Measurements from ENCODE around the gene AKR1B15.
"Not testable (repeated sequence)": the region's sequence is repeated elsewhere in the genome, so short reads cannot be mapped to it uniquely, and the experiment has no call there.

AKR1B15 gene

DNA sequence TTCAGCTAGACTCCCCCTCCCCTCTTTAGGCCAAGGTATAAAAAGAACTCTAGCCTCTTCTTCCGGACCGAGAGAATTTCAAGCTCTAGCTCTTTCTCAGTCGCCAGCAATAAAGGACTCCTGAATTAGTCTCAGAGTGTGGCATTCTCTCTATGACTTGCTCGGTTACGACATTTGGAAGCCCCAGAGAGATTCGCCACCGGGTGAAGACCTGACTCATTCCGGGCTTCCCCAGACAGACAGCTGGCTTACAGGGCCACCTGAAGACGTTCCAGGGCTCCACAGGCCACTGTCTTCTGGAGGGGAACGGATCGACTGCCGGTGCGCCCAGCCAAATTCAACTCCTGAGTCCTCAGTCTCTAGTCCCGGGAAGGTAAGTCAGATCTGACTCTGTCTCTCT lies at the start of gene AKR1B15:
Gene AKR1B15, plus strand, starts transcription at position 234 of the 400 bp plus-strand sequence. CDS start 15,510 bp downstream, outside the sequence.
- no peak for DNase-seq

DNA sequence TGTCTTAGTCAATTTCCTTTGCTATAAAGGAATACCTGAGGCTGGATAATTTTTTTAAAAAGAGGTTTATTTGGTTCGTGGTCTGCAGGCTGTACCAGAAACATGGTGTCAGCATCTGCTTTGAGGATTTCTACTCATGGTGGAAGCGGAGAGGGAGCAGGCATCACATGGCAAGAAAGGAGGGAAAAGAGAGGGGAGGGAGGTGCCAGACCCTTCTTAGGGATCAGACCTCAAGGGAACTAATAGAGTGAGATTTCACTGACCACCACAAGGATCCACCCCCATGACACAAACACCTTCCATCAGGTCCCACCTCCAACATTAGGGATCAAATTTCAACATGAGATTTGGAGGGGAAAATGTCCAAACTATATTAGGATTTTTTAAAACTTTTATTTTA lies 48.5 kb upstream of the AKR1B15 start:
- no peak for DNase-seq

DNA sequence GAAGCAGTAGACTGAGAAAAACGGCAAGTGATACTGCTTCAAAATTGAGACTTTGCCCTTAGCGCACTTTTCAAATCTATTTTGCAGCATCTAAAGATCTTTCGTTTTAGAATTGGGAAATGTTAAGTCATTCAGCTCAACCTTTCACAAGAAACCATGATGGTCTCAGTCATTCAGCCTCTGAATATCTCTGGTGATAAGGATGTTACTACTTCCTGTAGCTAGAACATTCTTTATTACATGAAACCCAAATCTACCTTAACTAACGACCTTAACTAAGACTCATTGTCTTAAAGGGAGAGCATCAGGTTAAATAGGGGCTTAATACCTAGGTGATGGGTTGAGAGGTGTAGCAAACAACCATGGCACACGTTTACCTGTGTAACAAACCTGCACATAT lies 47.9 kb upstream of the AKR1B15 start:
- DNase-seq: no peak

DNA sequence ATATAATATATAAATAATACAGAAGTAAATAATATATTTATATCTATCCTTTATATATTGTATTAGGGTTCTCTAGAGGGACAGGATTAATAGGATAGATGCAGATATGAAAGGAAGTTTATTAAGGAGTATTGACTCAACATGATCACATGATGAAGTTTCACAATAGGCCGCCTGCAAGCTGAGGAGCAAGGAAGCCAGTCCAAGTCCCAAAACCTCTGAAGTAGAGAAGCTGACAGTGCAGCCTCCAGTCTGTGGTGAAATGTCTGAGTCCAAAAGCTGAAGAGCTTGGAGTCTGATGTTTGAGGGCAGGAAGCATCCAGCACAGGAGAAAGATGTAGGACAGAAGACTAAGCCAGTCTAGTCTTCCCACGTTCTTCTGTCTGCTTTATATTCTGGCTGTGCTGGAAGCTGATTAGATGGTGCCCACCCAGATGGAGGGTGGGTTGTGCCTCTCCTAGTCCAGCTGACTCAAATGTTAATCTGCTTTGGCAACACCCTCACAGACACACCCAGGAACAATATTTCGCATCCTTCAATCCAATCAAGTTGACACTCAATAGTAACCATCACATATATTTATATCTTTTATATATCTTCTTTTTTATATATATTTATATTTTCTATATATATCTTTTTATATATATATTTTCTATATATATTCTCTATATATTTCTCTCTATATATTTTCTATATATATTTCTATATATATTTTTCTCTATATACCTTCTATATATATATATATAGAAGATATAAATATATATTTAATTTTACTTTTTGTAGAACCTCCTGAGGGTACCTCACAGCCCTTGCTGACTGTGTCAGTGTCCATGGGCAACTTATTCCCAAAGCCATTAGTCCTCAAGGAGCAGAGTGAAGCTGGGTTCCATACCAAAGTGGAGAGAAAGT lies 46.2 kb upstream of the AKR1B15 start:
- DNase-seq: no peak

DNA sequence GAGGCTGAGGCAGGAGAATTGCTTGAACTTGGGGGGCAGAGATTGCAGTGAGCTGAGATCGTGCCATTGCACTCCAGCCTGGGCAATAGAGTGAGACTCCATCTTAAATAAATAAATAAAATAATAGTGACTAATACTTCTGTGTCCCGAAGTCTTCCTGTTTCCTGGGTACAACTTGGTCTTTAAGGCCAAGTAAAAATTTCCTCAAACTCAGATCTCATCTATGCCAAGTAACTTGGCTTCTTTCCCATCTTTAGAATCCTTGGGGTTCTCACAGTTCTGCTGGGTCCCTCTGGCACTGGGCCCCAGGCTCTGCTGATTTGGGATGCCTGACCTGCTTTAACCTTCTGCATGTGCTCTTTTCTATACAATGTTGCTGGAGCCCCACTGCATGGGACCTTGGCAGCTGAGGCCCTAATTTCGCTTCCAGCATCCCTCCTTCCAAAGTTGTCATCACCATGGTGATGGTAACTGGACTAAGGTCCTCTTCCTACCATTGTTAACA lies 44.2 kb upstream of the AKR1B15 start:
- no peak for DNase-seq

DNA sequence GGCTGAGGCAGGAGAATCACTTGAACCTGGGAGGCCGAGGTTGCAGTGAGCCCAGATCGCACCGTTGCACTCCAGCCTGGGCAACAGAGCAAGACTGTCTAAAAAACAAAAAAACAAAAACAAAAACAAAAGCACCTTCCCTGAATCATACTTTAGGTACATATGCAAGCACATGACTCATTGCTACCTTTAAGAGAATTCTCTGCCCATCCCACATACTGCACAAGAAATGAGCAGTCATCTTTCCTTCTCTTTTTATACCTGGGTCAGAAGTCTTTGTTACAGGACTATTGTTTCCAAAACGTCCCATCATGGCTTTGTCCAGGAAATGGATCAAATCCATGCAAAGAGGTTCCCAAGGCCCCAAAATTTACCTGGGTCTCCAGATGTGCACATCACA lies 43.1 kb upstream of the AKR1B15 start:
- no peak for DNase-seq

DNA sequence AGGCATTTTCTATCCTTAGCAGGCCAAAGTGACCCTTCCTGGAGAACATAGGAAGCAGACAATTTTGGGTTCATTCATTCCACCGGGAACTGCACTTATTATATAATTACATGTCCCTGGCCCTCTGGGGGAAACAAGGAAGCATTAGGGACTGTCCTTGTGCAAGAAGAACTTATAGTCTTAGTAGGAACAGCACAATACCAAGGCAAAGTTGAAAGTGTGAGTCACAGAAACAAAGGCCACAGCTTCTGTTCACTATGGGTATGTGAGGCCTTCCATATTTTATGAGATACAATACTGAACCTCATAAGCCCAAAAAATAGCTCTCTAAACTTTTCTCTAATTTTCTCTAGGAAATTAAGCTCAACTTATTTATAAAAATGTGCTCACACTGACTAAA lies 39.9 kb upstream of the AKR1B15 start:
- DNase-seq: no peak

DNA sequence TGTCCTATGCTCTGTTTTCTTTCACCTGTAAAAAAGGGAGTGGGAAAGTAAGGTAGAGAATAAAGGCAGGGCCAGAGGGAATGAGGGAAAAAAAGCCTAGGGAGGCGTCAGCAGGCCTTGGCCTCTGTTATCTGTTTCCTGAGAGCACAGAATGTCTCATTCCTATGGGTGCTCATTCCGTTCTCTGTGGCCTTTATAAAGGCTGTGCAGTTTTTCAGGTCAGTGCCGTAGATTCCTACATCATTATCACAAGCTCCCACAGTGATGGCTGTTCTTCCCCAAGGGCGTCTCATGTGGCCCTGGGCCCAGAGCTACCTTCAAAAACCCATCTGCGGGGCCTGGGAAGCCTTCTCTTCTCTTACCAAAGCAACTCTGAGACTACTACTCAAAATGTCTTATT lies 38.3 kb upstream of the AKR1B15 start:
- no peak for DNase-seq

DNA sequence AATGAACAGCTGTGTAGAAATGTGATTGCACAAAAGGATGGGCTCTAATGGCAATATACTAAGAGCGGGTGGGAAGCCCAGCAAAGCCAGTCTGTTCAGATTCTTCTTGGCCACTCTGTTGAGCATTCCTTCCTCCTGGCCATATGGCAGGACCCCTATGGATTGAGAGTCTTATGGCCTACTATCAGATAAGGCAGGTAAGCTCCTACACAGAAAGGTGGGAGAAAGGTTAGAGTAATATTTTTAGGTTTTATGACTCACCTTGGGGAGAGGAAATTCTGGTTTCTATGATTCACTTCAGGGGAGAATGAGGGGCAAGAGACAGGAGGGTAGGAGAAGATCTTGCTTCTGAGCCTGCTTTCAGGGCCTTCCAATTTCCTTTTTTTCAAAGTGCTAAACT lies 36.6 kb upstream of the AKR1B15 start:
- no peak for DNase-seq

DNA sequence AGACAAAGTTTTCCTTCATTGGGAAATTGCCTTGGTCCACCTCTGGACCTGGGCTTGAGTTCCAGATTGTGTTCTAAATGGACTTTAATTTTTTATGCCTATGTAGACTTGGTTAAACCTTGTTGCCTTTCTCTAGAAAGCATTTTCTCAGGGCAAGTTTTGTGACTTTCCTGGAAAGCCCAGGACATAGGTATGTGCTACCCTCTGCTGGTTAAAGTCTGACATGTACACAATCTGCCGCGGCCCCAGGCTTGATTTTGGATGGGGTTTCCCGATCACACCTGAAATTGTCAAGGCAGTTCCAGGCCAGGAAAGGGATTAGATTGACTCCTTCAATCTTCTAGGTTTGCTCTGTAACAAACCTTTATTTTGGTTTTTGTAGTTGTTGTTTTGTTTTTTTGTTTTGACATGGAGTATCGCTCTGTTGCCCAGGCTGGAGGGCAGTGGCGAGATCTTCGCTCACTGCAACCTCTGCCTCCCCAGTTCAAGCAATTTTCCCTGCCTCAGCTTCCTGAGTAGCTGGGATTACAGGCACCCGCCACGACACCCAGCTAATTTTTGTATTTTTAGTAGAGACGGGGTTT lies 35.6 kb upstream of the AKR1B15 start:
- DNase-seq: peak; percentile 50

DNA sequence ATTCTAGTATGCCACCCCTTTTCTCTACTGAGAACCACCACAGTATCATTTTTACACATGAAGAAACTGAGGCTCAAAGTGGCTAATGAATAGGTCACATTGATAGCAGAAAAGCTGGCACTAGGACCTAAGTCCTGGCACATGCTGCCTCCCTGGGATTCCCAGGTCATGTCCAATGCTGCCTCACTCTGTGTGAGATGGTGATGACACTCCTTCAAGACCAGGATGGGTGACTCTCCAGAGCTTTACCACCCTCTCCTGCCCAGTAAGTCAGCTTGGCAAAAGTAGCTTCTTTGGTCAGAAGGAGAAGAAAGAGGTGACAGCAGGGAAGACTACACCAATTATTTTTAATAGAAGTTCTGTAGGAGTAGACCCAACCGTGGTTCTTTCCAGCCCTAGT lies 34.8 kb upstream of the AKR1B15 start:
- DNase-seq: no peak

DNA sequence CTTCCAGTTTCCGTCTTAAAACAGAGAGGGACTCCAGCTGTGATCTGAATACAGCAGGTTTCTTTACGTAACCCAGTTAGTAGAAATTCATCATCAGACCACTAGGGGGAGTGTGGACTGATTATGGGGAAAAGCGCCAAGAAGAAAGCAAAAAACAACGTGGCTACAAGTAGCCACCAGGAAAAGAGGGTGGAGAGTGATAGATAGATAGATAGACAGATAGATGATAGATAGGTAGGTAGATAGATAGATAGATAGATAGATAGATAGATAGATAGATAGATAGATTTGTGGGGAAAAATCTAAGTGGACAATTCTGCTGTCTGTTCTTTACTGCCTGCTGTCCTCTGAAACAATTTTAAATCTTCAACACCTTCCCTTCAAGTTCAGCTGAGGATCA lies 34.2 kb upstream of the AKR1B15 start:
- peak; percentile 79 for DNase-seq

DNA sequence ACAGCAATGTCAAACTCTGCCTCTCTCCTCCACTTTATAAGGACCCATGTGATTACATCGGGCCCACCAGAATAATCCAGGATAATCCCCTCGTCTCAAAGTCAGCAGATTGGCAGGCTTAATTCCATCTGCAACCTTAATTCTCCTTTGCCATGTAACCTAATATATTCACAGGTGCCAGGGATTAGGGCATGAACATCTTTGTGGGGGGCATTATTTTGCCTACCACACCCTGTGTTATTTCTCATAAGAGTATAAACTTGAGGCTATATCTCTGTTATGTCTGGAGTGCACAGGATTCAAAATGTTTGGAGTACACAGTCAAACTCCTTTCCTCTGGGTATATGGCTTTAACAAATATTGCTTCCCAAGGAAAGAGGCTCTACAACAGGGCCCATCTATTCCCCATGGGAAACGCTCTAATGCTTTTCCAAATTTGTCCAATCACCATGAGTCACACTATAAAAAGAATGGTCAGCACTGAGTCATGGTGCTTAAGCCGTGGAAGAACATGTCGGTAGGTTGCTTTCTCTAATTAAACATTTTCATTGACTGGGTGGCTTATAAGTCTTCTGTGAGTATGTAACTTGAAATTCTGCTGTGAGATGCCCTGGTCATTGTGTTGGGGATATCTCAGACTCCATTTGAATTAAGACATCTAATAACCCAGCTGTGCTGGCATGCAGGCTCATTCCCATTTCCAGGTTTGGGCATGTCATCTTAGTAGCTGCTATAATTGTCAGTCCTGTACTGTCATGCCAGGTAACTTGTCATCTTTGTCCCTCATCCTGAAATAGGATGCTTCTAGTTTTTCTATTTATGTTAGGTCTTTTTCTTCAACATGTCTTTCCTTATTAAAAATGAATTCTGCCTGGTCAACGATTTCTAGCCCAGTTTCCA lies 33.1 kb upstream of the AKR1B15 start:
- DNase-seq: no peak

DNA sequence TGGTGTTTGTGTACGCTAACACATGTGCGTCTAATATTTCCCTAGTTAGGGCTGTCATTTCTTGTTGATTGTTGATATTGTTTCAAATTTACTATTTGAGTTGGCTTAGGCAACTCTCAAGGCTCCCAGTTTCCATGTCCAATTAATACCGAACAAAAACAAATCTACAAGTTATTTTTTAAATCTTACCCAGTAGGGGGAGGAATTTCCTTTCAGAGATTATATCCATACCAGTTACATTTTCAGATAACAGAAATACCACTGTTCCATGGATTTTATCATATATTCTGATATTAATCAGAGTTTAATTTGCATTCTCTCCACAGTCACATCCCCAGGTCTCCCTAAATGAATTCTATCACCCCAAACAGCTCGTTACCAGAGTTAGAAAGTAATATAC lies 28.8 kb upstream of the AKR1B15 start:
- peak; percentile 26 for DNase-seq

DNA sequence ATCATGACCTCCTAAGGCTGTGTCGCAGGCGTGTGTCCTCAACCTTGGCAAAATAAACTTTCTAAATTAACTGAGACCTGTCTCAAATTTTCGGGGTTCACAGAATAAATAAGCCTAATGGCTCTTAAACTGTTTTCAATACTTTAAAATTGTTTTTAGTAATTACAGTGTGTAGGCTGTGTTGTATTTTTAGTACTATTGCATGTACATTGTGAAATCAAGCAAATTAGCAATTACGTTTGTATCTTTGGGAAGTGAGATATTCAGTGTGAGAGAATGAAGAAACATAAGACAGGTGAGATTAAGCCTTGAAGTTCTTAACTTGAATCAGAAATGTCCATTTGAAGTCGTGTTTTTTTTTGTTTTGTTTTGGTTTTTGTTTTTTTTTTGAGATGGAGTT lies 26.3 kb upstream of the AKR1B15 start:
- no peak for DNase-seq

DNA sequence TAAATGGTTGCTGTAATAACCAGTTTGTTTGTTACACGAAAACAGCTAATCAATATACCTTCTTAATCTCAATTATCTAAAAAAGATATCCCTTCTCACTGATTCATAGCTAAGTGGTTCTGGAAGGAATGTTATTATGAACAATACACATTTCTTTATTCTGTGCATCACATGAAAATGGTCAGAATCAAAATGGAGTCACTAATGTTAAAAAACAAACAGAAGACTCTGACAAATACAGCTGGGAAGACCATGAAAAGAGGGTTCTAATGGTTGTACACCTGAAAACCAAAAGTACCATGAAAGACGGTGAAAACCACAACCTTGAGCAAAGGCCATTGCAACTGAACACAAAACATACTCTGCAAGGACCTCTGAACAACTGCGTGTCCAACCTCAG lies 23.5 kb upstream of the AKR1B15 start:
- not testable (repeated sequence) for DNase-seq

DNA sequence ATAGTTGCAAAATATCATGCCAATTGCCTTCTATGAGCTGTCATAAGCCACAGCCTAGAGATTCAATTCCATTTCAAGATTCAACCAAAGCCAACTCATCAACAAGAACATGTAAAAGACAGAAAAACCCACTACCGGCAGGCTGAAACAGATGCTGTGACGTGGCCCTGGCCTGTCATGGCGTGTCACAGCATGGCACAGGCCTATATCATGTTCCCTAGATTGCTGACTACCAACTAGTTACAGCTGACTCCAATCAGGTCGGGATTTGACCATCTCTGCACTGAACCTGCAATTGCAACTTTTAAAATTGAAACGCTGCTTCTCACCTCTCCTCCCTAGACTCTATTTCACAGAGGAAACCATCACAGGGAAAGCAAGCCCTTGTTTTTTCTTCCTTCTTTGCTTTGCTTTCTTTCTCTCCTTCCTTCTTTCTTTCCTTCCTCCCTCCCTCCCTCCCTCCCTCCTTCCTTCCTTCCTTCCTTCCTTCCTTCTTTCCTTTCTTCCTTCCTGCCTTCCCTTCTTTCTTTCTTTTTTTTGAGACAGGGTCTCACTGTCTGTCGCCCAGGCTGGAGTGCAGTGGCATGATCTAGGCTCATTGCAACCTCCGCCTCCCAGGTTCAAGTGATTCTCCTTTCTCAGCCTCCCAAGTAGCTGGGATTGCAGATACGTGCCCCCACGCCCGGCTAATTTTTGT lies 22.2 kb upstream of the AKR1B15 start:
- DNase-seq: peak; percentile 80

DNA sequence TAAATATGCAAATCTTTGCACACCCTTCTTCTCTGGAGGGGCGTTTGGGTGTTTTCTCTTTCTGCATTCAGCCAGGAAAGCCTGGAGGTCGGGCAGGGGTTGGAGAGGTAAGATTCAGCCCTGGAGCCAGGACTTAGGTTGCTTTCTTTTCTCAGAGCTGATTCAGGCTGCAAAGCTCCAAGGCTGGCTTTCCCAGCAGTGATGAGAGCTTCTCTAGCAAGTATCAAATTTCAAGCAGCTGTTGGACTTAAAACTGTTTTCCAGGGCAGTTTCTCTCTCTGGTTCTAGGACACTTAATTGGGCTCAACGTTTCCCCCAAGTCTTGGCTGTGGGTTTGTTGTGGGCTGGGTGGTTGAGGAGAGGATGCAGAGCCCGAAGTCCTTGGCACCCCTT lies 20.9 kb upstream of the AKR1B15 start:
- peak; percentile 89 for DNase-seq

DNA sequence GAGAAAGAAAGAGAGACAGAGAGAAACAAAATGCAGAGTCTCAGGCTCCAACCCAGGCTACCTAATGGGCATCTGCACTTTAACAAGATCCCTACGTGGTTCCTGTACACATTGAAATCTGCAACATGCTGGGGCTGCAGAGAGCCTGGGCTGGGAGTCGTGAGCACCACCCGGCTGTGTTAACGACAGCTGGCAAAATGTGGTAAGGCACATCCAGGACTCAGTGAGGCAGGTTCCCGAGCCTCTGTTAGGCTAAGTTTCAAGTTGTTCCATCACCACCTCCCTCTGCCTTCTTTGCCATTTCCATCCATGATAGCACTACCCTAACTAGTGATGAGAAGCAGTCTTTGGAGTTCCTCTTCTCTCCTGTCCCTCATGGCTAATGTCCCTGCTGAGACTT lies 20.2 kb upstream of the AKR1B15 start:
- peak; percentile 45 for DNase-seq

DNA sequence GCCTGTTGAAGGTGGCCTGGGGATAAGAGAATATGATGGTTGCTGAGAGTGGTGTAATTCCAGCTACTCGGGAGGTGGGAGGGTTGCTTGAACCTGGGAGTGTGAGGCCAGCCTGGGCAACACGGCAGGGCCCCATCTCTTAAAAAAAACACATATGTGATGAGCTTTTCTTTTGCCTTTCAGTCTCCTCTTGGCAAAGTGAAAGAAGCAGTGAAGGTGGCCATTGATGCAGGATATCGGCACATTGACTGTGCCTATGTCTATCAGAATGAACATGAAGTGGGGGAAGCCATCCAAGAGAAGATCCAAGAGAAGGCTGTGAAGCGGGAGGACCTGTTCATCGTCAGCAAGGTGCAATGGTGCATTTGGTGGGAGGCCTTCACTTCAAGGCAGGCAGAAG lies 18.4 kb upstream of the AKR1B15 start:
- no peak for DNase-seq

DNA sequence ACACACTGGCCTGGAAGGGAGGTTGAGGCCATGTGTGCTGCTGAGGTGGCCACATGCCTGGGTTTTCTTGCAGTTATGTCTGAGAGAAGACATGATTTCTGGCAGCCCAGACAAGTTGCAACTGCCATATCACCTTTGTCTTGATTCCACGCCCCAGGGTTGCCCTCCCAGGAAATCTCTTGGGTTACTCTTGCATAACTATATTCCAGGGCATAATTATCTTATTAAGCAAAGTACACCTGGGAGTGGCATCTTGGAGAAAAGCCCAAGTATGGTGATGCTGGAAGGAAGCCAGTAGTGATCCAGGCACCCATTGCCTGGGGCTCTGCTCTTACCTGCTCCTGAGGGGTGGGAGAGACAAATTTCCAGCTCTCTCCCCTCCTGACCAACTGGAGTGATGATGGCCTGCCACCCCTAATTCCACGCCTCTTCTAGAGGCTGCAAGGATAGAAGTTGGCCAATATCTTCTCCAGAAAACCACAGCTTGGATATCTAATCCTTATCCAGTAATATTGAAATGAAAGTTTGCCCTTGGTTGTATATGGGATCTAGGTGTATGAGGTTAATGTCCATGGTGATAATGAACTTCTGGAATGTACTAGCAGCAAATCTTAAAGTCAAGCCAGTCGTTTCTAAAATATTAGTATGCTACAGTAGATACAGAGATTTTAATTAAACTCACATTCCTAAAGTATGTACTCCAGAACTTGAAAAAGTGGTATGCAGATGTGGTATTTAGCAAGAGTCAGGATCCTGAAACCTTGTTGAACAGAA lies 16.5 kb upstream of the AKR1B15 start:
- DNase-seq: peak; percentile 68

DNA sequence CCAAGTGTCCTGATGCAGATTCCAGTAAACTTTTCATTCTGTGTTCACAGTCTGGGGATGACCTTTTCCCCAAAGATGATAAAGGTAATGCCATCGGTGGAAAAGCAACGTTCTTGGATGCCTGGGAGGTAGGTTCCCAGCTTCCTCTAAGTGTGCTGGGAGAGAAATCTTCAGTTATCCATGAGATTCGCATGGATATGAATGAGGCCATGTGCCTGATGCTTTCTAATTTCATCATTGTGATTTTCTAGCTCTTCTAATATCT lies 16.0 kb upstream of the AKR1B15 start:
- DNase-seq: no peak
